GM18505 (cell line): Measurements from ENCODE around the gene DMC1.

ENCODE experiments used
- ATAC-seq: cut with Tn5 transposase; IDR thresholded peaks from one replicate; pipeline ENCODE4 v1.9.1; 2021; ENCODE audit not compliant: unreplicated experiment
- POLR2A ChIP-seq: IDR thresholded peaks from 4 replicates; pipeline ENCODE4 v1.6.1; 2011; ENCODE audit warnings: borderline replicate concordance; ENCODE audit not compliant: insufficient read depth, insufficient read length; ENCODE audit errors: extremely low read depth

DMC1 gene

DNA sequence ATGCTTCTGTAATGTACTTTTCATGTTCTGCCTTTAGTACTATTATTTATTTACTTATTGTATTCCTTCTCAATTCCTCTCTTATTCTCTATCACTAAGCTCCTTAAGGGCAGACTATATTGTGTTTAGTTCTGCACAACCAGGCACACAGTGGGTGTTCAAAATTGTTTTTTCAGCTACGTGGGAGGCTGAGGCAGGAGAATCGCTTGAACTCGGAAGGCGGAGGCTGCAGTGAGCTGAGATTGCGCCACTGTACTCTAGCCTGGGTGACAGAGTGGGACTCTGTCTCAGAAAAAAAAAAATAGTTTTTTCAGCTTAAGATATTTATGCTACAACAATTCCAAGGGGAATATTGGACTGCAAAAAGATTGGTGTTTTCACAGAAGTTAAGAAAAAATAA, 46.5 kb downstream of the DMC1 start:
- ATAC-seq: no peak
- TF ChIP-seq POLR2A: no peak

DNA sequence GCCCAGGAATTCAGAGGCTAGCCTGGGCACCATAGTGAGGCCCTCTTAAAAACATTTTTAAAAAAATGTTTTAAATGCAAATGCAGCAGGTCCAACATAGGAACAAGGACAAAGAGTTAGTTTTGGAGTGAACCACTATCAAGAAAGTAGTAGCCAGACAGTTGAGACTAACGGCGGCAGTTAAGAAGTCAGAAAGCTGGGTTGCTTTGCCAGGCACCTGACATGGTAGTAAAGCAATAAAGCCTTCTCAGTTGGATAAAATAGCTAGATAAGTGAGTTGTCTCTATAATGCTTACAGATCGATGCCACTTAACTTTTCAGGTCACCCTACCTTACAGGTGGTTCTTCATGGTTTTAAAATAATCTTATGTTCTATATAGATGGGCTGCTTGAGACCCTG, 47.0 kb downstream of the DMC1 start:
- TF ChIP-seq POLR2A: no peak
- no peak for ATAC-seq

- TF ChIP-seq POLR2A: no peak
- no peak for ATAC-seq
Measured at GRCh38 chr22:38519453-38520250, 50.3 kb downstream of the DMC1 start.

- TF ChIP-seq POLR2A: no peak
- no peak for ATAC-seq
Measured at GRCh38 chr22:38518620-38519019, 51.4 kb downstream of the DMC1 start.

GRCh38 chr22:38513063-38513462, 56.9 kb downstream of the DMC1 start:
- TF ChIP-seq POLR2A: no peak
- no peak for ATAC-seq

DNA sequence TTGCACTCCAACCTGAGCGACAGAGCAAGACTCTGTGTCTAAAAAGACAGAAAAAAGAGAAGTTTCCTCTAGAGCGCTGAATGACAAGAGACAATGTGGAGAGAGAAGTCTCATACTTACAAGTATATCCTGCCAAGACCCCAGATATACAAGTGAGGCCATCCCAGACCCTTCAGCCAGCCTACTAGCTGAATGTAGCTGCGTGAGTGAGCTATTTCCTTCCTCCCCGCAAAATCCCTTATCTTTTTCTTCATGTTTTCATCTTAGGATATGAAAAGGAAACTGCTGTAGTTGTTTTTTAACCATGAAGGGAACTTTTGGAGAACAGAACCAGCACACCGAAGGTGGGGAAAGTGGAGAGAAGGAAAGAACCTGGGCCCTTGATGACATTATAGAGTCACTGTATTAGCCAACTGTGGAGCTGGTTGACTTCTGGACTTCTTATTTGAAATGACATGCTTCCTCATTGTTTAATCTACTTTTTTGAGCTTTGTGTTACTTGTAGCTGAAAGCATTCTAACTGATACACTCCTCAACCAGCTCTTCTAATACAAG, 59.5 kb downstream of the DMC1 start:
- no peak for ATAC-seq
- no peak for TF ChIP-seq POLR2A

DNA sequence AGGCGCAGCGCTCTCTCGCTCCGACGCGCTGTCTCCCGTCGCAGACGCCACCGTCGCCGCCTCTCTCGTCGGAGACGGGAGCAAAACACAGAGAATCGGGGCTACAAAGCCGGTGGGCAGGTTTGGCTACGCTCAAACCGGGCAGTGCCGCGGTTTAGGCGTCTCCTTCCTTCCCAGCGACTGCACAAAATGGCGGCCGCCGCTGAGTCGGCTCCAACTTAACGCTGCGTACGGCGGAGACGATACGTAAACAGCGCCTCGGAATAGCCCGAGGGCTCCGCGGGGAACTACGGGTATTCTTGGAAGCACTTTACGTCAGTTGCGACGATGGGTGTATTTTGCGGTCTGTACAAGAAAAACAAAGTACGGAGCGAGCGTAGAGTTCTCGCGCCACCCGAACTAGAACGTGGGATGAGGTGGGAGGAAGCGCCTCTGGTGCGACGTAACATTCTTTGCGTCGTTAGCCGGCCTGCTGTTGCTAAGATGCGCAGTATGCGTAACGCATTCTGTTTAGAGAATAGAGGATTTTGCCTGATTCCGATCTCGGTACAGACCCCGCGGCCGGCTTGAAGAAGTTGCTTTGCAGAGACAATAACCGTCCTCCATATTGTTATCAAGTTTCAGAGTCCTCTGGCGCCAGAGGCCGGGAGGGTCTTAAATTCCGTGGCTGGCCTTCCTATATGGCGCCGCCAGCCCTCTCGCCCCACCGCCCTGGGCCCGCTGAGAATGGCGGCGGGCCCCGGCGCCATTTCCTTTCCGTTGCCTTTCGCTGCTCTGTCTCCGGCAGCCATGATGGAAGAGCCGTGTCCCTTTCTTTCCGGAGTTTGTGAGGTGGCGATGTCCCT, 63.6 kb downstream of the DMC1 start, which contains the start of gene DDX17:
DDX17 (minus strand) TSS at position 194 of the 845 bp plus-strand sequence.
- ATAC-seq: peak; percentile 79
- peak; percentile 81 for TF ChIP-seq POLR2A

DNA sequence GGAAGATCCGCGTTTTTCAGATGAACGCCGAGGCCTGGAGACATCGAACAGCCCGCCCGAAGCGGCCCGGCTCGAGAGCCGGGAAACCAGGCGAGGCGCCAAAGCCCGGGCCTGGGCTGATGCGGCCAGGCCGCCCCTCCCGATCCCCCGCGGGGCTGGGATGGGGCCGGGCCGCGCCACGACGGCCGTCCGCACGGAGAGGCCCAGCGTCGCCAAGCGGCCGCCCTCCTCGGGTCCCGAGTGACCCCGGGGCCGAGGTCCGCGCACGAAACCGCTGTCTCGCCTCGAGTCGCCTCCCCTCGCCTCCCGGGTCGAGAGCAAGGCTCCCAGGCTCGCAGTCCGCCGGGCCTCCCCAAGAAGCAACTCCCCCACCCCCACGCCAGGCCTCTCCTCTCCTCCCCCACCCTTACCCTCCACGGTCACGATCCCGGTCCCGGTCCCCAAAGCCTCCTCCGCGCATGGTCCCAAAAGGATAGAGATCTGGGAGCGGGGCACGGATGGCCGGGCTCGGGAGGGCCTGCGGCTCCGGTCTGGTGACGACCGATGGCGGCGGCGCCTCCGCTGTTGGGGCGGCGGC, 64.4 kb downstream of the DMC1 start:
- peak; percentile 29 for ATAC-seq
- no peak for TF ChIP-seq POLR2A

- TF ChIP-seq POLR2A: peak; percentile 44
- no peak for ATAC-seq
Measured at GRCh38 chr22:38504731-38505540, 65.0 kb downstream of the DMC1 start.

DNA sequence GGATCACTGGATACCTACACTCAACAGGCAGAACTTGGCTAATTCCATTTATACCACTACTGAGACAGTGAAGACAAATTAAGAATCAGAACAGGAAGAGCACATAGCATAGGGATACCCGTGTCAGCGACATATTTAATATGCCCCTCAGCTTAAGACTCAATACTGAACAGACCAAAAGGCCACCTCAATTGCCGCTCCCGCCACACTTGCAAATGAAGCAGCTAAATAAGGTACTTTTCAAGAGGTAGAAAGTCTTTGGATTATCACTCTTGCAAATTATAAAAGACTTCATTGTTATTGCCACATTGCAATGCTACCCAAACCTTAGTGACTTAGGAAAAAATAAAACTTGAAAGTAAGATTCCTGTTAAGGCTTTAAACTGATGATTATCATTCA, 67.0 kb downstream of the DMC1 start:
- TF ChIP-seq POLR2A: no peak
- no peak for ATAC-seq

DNA sequence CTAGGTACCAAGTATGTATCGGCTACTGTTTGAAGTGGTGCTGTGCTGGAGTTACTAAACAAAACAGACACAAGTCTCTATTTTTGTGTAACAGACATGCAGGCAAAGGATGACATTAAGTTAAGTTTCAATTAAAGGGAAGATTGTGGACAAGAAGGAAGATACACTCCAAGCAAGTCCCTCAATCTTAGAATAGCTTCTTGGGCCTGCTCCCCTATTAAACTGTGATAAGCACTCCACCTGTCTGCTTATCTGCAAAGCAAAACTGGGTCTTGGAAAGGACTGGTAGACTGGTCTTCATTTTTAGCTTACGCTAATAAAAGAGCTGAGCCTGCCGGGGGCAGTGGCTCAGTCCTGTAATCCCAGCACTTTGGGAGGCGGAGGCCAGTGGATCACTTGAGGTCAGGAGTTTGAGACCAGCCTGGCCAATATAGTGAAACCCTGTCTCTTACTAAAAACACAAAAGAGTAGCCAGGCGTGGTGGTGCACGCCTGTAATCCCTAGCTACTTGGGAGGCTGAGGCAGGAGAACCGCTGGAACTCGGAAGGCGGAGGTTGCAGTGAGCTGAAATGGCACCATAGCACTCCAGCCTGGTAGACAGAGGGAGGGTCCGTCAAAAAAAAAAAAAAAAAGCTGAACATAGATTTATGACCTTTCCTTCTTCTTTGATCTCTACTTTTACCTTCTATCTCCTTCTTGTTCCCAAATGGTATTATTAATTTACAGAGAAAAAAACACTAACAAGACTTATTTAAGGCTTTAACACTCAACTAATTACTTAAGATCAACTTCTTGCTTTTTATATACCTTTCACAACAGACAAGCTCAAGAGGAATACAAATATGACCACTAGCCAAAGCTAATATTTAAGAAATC, 67.9 kb downstream of the DMC1 start:
- peak; percentile 25 for TF ChIP-seq POLR2A
- ATAC-seq: no peak

GRCh38 chr22:38497869-38498268, 72.1 kb downstream of the DMC1 start:
- no peak for TF ChIP-seq POLR2A
- ATAC-seq: no peak
